HG02885 (cell line): ENCODE results near the gene CHD9.
A peak's percentile ranks its signal among the peaks of the same experiment; 100 is the strongest.

Source experiments
- ATAC-seq: cut with Tn5 transposase; IDR thresholded peaks from one replicate; pipeline ENCODE4 v1.9.1; 2021; ENCODE audit warnings: mild to moderate bottlenecking; ENCODE audit not compliant: unreplicated experiment, poor library complexity

The CHD9 gene

DNA sequence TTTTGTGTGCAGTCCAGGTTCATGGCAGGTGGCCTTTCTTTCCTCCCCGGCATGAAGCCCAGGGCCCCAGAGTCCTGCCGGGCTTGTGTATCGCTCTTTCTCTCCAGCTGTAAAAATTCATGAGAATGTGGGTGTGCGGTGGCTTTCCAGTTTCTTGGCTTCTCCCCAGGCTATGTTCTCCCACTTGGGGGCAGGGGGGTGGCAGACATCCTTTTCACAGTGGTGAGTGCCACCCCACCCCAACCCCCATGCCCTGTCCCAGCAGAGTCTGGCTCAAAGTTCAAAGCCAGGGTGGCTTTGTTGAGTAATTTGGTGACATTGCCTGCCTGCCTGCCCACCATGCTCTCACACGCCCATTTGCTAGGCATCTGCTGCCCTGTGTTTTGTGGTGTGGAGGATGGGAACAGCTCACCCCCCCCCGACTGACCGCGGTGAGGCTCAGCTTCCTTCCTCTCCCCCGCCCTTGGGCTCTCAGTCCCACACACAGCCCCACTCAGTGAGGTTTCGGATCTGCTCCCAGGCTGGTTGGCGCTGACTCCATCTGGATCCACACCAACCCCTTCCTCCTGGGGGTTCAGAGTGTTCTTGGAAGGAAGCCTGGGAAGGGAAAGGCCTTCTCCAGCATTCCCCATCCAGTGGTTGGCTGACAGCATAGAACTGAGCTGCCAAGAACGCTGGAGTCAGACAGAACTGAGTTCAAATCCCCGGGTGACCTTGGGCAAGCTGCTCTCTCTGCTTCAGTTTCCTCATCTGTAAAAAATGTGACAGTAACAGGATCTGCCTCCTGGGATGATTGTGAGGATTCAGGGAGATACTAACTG lies 36.0 kb downstream of the CHD9 start:
- peak; percentile 56 for ATAC-seq

DNA sequence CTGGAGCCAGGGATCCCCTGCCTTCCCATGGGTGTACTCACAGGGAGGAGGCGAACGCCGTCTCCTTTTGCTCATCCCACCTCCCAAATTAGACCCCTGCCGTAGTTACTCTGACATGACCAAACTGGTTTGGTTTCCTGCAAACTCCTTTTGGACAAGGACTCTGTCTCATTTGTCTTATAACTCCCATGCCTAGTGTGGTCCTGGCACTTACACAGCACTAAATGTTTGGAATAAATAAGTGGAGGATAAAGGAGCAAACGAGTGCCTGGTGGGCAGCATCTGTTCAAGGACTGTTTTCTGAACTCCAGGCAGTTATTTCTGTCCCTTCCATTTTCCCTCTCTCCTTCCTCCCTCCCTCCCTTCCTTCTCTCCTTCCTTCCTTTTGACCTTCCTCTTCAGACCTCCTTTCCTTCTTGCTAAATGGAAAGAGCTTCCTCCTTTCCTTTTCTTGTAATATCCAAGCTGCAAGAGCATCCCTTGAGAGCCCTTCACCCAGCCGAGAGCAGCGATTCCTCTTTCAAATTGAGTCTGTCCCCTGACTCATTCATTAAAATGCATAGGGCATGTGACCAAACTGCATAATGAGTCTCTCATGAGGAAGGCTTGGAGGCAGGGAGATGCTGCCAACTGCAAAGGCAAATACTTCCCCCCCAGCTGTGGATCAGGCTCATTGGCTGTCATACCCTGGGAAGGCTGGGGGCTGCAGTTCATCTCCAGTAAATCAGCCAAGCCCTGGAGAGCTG lies 36.8 kb downstream of the CHD9 start:
- peak; percentile 61 for ATAC-seq

- no peak for ATAC-seq
These were observed 37.5 kb downstream of the CHD9 start for GRCh38 chr16:53092284-53092683.

- no peak for ATAC-seq
These were observed 38.5 kb downstream of the CHD9 start for GRCh38 chr16:53093162-53093744.

DNA sequence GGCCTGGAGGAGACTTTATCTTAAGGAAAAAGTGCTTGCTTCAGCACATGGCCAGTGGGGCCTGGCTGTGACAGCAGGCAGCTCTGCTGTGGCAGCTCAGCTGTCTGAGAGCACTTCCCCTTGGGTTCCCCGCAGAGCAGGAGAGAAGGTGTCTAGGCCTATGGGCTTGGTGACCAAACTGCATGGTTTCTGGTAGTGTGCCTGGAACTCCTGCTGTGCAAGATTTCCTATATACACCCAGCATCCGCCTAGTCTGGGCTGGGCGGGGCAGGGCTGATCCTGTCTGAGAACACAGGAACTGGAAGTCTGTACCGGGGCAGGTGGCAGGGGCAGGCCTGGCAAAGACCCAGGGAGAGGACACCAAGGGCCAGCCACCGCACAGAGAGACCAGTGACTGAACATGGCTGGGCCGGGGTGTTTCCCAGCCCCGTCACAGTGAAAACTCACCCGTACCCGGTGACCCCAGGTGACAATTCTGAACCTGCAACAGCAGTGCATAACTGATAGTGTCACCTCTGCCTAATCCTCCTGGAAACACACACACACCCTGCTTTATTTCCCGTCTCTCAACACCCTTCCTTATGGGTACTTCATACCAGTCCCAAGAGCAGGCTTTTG lies 39.3 kb downstream of the CHD9 start:
- peak; percentile 52 for ATAC-seq

GRCh38 chr16:53097190-53097589 lies 42.4 kb downstream of the CHD9 start:
- ATAC-seq = no peak

DNA sequence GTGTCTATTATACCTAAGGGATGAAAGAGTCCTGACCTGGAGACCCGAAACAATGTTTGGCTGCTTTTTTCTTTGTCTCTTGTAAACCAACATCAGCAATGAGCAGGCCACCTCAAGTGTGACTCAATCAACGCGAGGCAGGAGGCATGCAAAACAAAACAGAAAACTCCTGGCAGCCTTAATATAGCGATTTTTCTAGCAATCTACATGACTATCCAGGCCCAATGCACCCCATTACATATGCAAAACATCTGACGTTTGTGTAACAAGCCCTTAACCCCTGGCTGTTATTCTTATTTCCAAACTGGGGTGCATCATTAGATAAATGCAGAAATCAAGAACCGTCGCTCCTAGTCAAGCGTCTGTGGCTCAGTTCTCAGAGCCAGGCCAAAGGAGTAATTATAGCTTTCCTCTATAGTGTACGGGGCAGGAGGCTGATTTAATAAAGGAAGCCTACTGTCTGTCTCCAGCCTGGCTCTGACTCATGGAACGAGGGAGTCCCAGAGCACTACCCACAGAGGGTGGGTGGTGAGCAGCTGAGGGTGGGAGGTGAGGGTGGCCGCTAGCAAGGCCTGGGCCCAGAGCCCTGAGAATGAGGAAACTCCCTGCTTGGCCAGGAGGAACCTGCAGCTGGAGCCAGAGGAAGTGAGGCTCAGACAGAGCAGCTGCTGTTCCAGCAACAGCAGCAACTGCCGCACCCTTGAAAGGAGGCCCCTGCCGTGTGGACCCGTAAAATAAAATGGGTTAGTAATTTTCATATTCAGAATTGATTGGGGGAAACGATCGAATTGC lies 43.9 kb downstream of the CHD9 start:
- ATAC-seq = peak; percentile 67

- peak; percentile 50 for ATAC-seq
These were observed 44.7 kb downstream of the CHD9 start for GRCh38 chr16:53099318-53100130.

DNA sequence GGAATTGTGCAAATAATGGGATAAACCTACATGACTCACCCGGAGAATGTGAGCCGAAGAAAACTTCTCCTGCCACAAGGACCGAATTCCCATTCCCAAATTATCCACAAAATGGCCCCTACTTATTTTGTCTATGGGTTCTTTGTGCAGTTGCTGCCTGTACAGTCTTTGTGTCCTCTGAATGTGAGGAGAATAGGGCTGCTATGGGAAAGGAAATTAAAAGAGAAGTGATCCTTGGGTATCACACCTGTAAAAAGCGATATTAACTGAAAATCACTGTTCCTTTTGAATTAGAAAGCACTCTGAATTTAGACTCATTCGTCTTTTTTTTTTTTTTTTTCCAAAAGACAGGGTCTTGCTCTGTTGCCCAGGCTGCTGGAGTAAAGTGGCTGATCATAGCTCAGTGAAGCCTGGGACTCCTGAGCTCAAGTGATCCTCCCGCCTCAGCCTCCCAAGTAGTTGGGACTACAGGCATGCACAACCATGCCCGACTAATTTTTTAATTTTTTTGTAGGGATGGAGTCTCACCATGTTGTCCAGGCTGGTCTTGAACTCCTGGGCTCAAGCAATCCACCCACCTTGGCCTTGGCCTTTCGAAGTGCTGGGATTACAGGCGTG lies 45.4 kb downstream of the CHD9 start:
- ATAC-seq = no peak

GRCh38 chr16:53100889-53101288 lies 46.1 kb downstream of the CHD9 start:
- no peak for ATAC-seq

GRCh38 chr16:53103811-53104210 lies 49.0 kb downstream of the CHD9 start:
- no peak for ATAC-seq

DNA sequence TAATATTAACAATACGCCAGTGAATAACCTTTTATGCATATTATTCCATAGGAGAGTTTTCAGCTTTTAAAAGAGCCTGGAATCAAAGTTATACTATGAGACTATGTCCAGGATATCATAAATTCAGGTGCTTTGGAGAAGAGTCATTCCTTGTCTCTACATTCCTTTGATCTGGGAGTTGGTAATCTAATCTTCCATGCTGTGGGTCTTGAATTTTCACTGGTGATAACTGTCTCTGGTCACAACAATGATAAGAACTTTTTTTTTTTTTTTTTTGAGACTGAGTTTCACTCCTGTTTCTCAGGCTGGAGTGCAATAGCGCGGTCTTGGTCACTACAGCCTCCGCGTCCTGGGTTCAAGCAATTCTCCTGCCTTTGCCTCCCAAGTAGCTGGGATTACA lies 50.8 kb downstream of the CHD9 start:
- ATAC-seq = no peak

DNA sequence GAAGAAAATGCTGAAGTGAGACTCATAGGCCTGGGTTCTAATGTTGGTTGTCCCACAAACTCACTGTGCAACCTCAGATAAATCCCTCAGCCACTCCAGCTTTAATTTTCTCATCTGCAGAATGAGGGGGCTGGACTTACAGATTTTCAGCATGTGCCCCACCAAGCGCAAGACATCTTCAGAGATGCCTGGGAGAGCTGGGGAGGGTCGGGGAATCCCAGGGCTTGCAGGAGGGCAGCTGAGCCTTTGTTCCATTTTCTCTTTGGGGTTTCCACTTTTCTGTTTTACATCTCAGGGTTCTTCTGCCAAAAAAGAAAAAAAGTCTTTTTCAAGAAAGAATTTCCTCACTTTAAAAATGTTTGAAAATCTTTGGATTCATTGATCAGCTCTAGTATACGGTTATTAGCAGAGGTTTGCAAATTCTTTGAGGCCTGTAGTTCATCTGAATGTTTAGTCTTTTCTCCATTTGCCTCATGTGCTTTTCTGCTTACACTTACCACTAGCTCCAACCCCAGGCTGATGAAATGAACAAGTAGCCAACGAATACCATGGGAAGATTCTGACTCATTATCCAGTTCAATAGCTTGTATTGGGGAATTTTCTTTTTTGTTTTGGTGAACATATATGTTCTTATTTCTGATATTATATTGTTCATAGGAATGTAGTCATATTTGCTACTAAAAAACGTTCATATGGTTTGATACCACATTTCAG lies 56.4 kb downstream of the CHD9 start:
- ATAC-seq = peak; percentile 57

- peak; percentile 30 for ATAC-seq
These were observed 57.2 kb downstream of the CHD9 start for GRCh38 chr16:53112015-53112414.

GRCh38 chr16:53115047-53115446 lies 60.3 kb downstream of the CHD9 start:
- ATAC-seq = no peak

- no peak for ATAC-seq
These were observed 61.0 kb downstream of the CHD9 start for GRCh38 chr16:53115773-53116172.

GRCh38 chr16:53121043-53121620 lies 66.3 kb downstream of the CHD9 start:
- ATAC-seq = no peak

DNA sequence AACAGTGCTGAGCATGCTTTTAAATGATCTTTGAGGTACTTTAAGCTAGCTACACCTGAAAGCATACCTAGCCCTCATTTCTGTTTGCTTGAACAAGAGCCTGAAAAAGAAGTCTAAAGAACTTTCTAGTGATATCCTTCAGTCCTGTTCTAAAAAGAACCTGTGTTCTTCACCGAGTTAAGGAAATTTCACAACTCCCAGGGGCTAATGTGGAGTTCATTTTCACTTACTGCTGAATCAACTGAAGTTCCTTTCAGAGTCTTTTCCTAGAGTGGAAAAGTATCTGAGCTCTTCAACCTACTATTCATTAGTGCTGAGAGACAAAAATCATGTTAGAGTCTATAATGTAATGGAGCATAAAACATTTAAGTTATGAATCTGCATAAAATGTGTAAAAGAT lies 66.9 kb downstream of the CHD9 start:
- ATAC-seq = no peak
